Measurements from ENCODE around the gene PLB1.

DNA sequence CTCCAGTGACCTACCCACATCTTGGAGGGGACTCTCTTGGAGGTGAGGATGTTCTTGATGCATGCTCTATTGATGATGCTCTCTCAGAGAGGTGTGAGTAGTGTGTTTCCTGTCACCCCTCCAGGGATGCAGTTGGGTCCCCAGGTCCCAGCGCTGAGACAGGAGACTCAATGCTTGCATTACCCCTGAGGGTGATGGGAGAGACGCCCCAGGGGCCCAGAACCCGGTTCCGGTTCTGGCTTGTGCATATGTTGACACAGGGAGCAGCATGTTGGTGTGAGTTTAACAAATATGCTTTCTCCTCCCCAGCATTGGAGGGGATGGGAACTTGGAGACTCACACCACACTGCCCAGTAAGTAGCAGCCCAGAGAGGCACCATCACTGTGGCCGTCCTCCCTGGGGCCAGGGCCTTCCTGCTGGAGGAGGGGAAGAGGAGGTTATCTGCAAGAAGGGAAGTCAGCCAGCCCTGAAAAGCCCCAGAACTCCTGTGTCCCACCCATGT is 124.5 kb downstream of the PLB1 start:
- TF ChIP-seq POLR2AphosphoS5 (IDR thresholded peaks at IDR 0.05; ENCODE audit: borderline replicate concordance, low read depth, low read length) (no peak), EZH2 (IDR thresholded peaks at IDR 0.05) (no peak), FOXP2 (optimal IDR thresholded peaks at IDR 0.05; ENCODE audit: control extremely low read depth, extremely low read length, insufficient read depth) (no peak)
